Measurements from ENCODE around the gene RYR3. TPM values are rescaled to one million over a fixed set of nuclear protein-coding genes. Genes with fewer than 3 reads are reported as not detected.

RYR3 gene
- polyA plus RNA-seq, 1 donor (not counting 4 experiments of a cell fraction or from before 2014, with no cell fraction given), result 0.04 TPM

GRCh38 chr15:33380406-33380805 is 69.6 kb downstream of the RYR3 start:
- DNase-seq (ENCODE audit: low read depth, low spot score) (no peak), FAIRE-seq (no peak)
- no peaks in the 10 kb centered on the region for H3K36me3 ChIP-seq (ENCODE audit: control insufficient read depth in 2 of 2, extremely low read depth in 1 of 2, insufficient read depth in 2 of 2, low read length in 2 of 2)
- H3K9ac ChIP-seq (ENCODE audit: control insufficient read depth, extremely low read depth, insufficient read depth, low read length), result no peak overlapping the region
- TF ChIP-seq EZH2 (IDR thresholded peaks at IDR 0.05; ENCODE audit: low read length) (no peak), CTCF (optimal IDR thresholded peaks at IDR 0.05 in 1 of 3, IDR thresholded peaks at IDR 0.05 in 1 of 3, conservative IDR thresholded peaks at IDR 0.05 in 1 of 3; ENCODE audit: extremely low read depth in 1 of 3, insufficient read depth in 2 of 3, low read length in 3 of 3) (no peak)
- H3K27me3 ChIP-seq (ENCODE audit: control insufficient read depth, extremely low read depth, insufficient read depth, low read length), result peaks cover 4% of the 10 kb centered on the region
- H3K4me2 ChIP-seq (ENCODE audit: control insufficient read depth, extremely low read depth, insufficient read depth, low read depth, low read length), result no peak overlapping the region
- no peak overlapping the region for H2AFZ ChIP-seq (ENCODE audit: control insufficient read depth, low read length)
- no peaks in the 10 kb centered on the region for H3K79me2 ChIP-seq (ENCODE audit: control insufficient read depth, insufficient read depth, low read length)
- H3K4me3 ChIP-seq (ENCODE audit: control insufficient read depth in 2 of 3, extremely low read depth in 1 of 3, insufficient read depth in 2 of 3, low read depth in 1 of 3, low read length in 3 of 3), result no peak overlapping the region
- no peaks in the 10 kb centered on the region for H3K9me1 ChIP-seq (ENCODE audit: control insufficient read depth, extremely low read depth, insufficient read depth, low read length)
- dilution Hi-C loops (cut with MboI; ENCODE audit: extremely low pct_ligation_motif_present, low sequenced_read_pairs), result no loop called here
- no peaks in the 10 kb centered on the region for H3K9me3 ChIP-seq (ENCODE audit: control insufficient read depth, low read depth, low read length)
- no peak overlapping the region for H3K27ac ChIP-seq (ENCODE audit: control insufficient read depth, insufficient read depth, low read length)
- H4K20me1 ChIP-seq (ENCODE audit: control insufficient read depth, extremely low read depth, insufficient read depth, low read length), result no peaks in the 10 kb centered on the region
- H3K4me1 ChIP-seq (ENCODE audit: control insufficient read depth, extremely low read depth, insufficient read depth, low read length), result no peaks in the 10 kb centered on the region

GRCh38 chr15:33382491-33382890 is 71.7 kb downstream of the RYR3 start:
- H3K36me3 ChIP-seq (ENCODE audit: control insufficient read depth in 2 of 2, extremely low read depth in 1 of 2, insufficient read depth in 2 of 2, low read length in 2 of 2), result no peaks in the 10 kb centered on the region
- H3K79me2 ChIP-seq (ENCODE audit: control insufficient read depth, insufficient read depth, low read length), result no peaks in the 10 kb centered on the region
- no peak overlapping the region for H3K9ac ChIP-seq (ENCODE audit: control insufficient read depth, extremely low read depth, insufficient read depth, low read length)
- TF ChIP-seq CTCF (optimal IDR thresholded peaks at IDR 0.05 in 1 of 3, IDR thresholded peaks at IDR 0.05 in 1 of 3, conservative IDR thresholded peaks at IDR 0.05 in 1 of 3; ENCODE audit: extremely low read depth in 1 of 3, insufficient read depth in 2 of 3, low read length in 3 of 3) (no peak), EZH2 (IDR thresholded peaks at IDR 0.05; ENCODE audit: low read length) (no peak)
- H3K27ac ChIP-seq (ENCODE audit: control insufficient read depth, insufficient read depth, low read length), result no peak overlapping the region
- no peak overlapping the region for H3K4me3 ChIP-seq (ENCODE audit: control insufficient read depth in 2 of 3, extremely low read depth in 1 of 3, insufficient read depth in 2 of 3, low read depth in 1 of 3, low read length in 3 of 3)
- DNase-seq (ENCODE audit: low read depth, low spot score) (no peak), FAIRE-seq (no peak)
- no peaks in the 10 kb centered on the region for H4K20me1 ChIP-seq (ENCODE audit: control insufficient read depth, extremely low read depth, insufficient read depth, low read length)
- no peaks in the 10 kb centered on the region for H3K9me3 ChIP-seq (ENCODE audit: control insufficient read depth, low read depth, low read length)
- H3K4me1 ChIP-seq (ENCODE audit: control insufficient read depth, extremely low read depth, insufficient read depth, low read length), result no peaks in the 10 kb centered on the region
- H3K4me2 ChIP-seq (ENCODE audit: control insufficient read depth, extremely low read depth, insufficient read depth, low read depth, low read length), result no peak overlapping the region
- H3K27me3 ChIP-seq (ENCODE audit: control insufficient read depth, extremely low read depth, insufficient read depth, low read length), result peaks cover 4% of the 10 kb centered on the region
- no peak overlapping the region for H2AFZ ChIP-seq (ENCODE audit: control insufficient read depth, low read length)
- dilution Hi-C loops (cut with MboI; ENCODE audit: extremely low pct_ligation_motif_present, low sequenced_read_pairs), result no loop called here
- H3K9me1 ChIP-seq (ENCODE audit: control insufficient read depth, extremely low read depth, insufficient read depth, low read length), result no peaks in the 10 kb centered on the region
